Activated T-helper 9 cell treated with anti-CD3 and anti-CD28 coated beads, Interleukin-2, amount 50 U/mL, for 16 hours (primary cell): ENCODE measurements around the gene LBX1.
"Not testable (repeated sequence)": the region's sequence is repeated elsewhere in the genome, so short reads cannot be mapped to it uniquely, and the experiment has no call there.

Experiments
- DNase-seq: peaks from one replicate; pipeline ENCODE4 v3.0.0-alpha.2; 2020; ENCODE audit warnings: low read depth

Gene LBX1

DNA sequence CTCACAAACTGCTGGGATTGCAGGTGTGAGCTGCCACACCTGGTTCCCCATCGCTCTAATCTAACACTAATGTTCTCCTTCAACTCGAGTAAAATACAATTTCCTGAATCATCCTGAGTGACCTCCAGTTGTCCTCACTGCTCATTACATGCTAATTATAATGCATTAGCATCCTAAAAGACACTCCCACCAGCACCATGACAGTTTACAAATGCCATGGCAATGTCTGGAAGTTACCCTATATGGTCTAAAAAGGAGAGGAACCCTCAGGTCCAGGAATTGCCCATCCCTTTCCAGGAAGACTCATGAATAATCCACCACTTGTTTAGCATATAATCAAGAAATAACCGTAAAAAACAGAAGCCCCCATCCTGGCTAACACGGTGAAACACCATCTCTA is 26.6 kb downstream of the LBX1 start:
- DNase-seq, result not testable (repeated sequence)

DNA sequence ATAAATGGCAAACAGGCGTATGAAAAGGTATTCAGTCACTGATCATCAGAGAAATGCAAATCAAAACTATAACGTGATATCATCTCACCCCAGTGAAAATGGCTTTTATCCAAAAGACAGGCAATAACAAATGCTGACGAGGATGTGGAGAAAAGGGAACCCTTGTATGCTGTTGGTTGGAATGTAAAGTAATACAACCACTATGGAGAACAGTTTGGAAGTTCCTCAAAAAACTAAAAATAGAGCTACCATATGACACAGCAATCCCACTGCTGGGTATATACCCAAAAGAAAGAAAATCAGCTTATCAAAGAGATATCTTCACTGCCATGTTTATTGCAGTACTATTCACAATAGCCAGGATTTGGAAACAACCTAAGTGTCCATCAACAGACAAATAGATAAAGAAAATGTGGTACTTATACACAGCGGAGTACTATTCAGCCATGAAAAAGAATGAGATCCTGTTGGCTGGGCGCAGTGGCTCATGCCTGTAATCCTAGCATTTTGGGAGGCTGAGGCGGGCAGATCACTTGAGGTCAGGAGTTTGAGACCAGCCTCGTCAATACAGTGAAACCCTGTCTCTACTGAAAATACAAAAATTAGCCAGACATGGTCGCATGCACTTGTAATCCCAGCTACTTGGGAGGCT is 30.8 kb downstream of the LBX1 start:
- not testable (repeated sequence) for DNase-seq

GRCh38 chr10:101195921-101196320 is 33.3 kb downstream of the LBX1 start:
- no peak for DNase-seq

DNA sequence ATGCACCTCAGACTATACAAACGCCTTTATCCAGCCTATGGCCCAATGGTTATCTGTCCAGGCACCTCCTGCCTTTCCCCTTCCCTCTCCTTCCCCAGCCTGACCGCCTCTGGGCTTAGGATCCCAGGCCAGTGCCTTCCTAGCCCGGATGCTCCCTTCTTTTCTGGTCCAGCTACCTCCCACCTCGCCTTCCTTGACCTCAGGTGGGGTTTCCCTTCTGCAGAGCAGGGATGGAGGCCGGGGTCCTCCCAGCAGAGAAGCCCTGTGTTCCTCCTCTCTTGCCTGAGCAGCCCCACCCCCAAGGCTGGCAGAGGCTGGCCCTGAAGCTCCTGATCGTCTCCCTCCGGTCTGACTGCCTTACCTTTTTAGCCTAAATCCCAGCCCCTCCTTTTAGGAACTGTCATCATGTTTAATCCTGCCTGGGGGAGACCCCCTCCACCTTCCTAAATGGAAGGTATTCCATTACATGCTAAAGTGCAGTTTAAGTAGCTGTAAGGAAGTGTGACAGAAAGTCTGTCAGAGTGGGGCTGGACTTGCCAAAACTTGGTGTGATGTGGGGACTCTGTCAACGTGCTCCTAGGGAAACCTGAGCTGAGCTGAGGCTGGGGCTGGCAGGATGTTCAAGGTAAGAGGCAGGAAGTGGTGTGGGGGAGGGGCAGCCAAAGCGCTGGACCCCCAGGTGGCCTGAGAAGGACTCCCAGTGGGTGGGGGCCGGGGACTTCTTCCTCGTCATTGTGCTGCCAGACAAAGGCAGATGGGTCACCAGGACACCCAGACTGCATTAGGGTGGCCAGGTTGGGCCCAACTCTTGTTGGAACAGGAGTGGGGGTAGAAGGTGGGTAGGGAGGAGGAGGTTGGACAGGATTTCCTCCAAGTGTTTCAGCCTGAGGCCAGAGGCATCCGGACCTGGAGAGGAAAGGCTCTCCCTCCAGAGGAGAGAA is 39.5 kb downstream of the LBX1 start:
- DNase-seq, result no peak

GRCh38 chr10:101188942-101189341 is 40.3 kb downstream of the LBX1 start:
- no peak for DNase-seq

- no peak for DNase-seq
These were observed 45.6 kb downstream of the LBX1 start for GRCh38 chr10:101183458-101184183.

GRCh38 chr10:101182936-101183335 is 46.3 kb downstream of the LBX1 start:
- no peak for DNase-seq
